Pancreas (tissue), 10 donors: ENCODE measurements around the gene TMEM61. TPM values are rescaled to one million over a fixed set of nuclear protein-coding genes. Genes with fewer than 3 reads are reported as not detected.
A peak's percentile ranks its signal among the peaks of the same experiment; 100 is the strongest.

ENCODE experiments used
- ATAC-seq, 4 donors: fragments of 200-7000 bp; cut with Tn5 transposase; one replicate each; pipeline versions ENCODE4 v1.8.0 to v1.9.1; 2020; ENCODE audit warnings: mild to moderate bottlenecking in 4 of 4, moderate library complexity in 4 of 4
- DNase-seq, 6 donors: peaks; one replicate each; pipeline ENCODE4 v3.0.0-alpha.2; 2020
- FAIRE-seq: peaks from 2 replicates; lab custom pipeline; 2012; peaks lifted over from hg19 to GRCh38; lab: Jason Lieb, UNC
- H3K27ac ChIP-seq, 4 donors: fragments of 200-600 bp; sonication (generic); 1 replicate in 3 of 4; 2 replicates in 1 of 4; pipeline versions ENCODE4 v1.5.0 to v1.8.0; 2020
- H3K27me3 ChIP-seq, 4 donors: fragments of 200-600 bp; one replicate each; pipeline ENCODE4 v1.8.0; 2021
- H3K36me3 ChIP-seq, 3 donors: fragments of 200-600 bp; sonication (generic) in 1 of 3; one replicate each; pipeline versions ENCODE4 v1.5.0 to v1.8.0; 2020 to 2021
- H3K4me1 ChIP-seq, 3 donors: fragments of 200-600 bp; one replicate each; pipeline ENCODE4 v1.8.0; 2021
- H3K4me3 ChIP-seq, 4 donors: fragments of 200-600 bp; sonication (generic) in 2 of 4; one replicate each; pipeline versions ENCODE4 v1.5.0 to v1.8.0; 2020 to 2021
- H3K9me3 ChIP-seq, 4 donors: fragments of 200-600 bp; one replicate each; pipeline ENCODE4 v1.8.0; 2021
- WGBS, 2 donors: extraction: QIAGEN DNeasy Blood & Tissue Kit; methylation state at CpG; one replicate each; pipeline ENCODE4 v1.1.7; 2013; 5-methylcytosine and 5-hydroxymethylcytosine counted together
- intact Hi-C, 3 donors: fragments of 100-400 bp; cut with DNase I; formaldehyde crosslinking; loops; one replicate each; pipeline versions ENCODE4 v1.11.1 to v1.14.2; 2022
- polyA plus RNA-seq, 2 donors: library from polyadenylated mRNA; stranded (reverse); fragments of 200-250 nt; gene quantifications; one replicate each; pipeline ENCODE4 v1.2.3, GENCODE V29; 2013
- total RNA-seq, 6 donors: library from RNA; stranded (reverse); fragmentation: NEBNext Ultra II Directional in 4 of 6; extraction: Animal tissue kit (Norgen Biotek cat#: 25700) in 4 of 6; gene quantifications; one replicate each; pipeline versions ENCODE4 v1.2.1 to v1.2.4, GENCODE V29; 2021 to 2023
- TF ChIP-seq, protein P1 (sequence below), 4 donors: fragments of 200-600 bp; sonication (generic) in 3 of 4; IDR thresholded peaks; one replicate each; pipeline versions ENCODE4 v1.5.0 to v1.8.0; 2021; ENCODE audit warnings: antibody characterized with exemption in 4 of 4
- donor health status: healthy with polysubstance abuse.
- donor health status: DM: no; HTN: no; CAD: no; lungs with moderate emphysema.
- donor health status: DM: no; HTN: no; CAD: no.
- donor health status: control.
- donor health status: control.
- donor health status: Bipolar disorder and iron deficiency.
- donor health status: DM: yes; HTN: yes; CAD: no.
- donor health status: DM: no; HTN: no; CAD: no.
- donor health status: DM: no; HTN: no; CAD: no.
- donor health status: DM: yes; HTN: yes; CAD: no.

The TMEM61 gene
- total and polyA plus RNA-seq, 8 donors = 1.1 to 15.6 (median 1.7) TPM

DNA sequence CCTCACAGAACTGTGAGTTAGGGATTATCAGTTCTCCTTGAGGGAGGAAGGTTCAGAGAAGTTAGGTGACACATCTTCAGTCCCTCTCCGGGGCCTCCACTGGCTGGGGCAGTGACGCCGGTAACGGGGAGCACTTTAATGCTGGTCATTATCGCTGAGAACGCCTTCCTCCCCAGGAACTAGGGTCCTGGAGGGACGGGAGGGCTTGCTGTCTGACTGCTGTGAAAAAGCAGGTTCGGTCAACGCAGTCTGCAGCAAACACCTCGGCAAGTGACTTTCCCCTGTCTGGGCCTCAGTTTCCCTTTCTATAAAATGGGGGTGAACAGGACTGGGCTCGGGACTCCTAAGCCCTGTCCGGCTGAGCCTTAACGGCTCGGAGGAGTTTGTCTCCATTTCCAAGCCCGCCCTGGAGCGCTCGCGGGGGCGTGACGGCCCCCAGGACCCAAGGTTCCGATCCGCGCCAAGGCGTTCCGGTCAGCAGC, 341 bp upstream of the TMEM61 start:
- peak overlapping the region; percentile 31 to 72 (median 50) for H3K4me3 ChIP-seq
- intact Hi-C loops = no loop called here
- no peaks in the 10 kb centered on the region for H3K27me3 ChIP-seq
- DNase-seq (peak in 1 of 6 donors; percentile 26), FAIRE-seq (no peak), ATAC-seq (no peak)
- TF ChIP-seq, protein P1, sequence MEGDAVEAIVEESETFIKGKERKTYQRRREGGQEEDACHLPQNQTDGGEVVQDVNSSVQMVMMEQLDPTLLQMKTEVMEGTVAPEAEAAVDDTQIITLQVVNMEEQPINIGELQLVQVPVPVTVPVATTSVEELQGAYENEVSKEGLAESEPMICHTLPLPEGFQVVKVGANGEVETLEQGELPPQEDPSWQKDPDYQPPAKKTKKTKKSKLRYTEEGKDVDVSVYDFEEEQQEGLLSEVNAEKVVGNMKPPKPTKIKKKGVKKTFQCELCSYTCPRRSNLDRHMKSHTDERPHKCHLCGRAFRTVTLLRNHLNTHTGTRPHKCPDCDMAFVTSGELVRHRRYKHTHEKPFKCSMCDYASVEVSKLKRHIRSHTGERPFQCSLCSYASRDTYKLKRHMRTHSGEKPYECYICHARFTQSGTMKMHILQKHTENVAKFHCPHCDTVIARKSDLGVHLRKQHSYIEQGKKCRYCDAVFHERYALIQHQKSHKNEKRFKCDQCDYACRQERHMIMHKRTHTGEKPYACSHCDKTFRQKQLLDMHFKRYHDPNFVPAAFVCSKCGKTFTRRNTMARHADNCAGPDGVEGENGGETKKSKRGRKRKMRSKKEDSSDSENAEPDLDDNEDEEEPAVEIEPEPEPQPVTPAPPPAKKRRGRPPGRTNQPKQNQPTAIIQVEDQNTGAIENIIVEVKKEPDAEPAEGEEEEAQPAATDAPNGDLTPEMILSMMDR (IDR thresholded peaks at IDR 0.05) = no peak
- no peaks in the 10 kb centered on the region for H3K9me3 ChIP-seq
- no peaks in the 10 kb centered on the region for H3K36me3 ChIP-seq
- no peaks in the 10 kb centered on the region for H3K4me1 ChIP-seq
- peak overlapping the region in 1 of 4 donors; percentile 10 for H3K27ac ChIP-seq
- WGBS, 2 donors = 10 to 12% methylated on average over 25 of the region's 25 CpGs

GRCh38 chr1:54981466-54981865, 1.0 kb downstream of the TMEM61 start:
- Histone ChIP-seq H3K27ac (no peak overlapping the region), H3K4me1 (no peaks in the 10 kb centered on the region), H3K4me3 (peak overlapping the region in 1 of 4 donors; percentile 63), H3K9me3 (no peaks in the 10 kb centered on the region), H3K36me3 (no peaks in the 10 kb centered on the region), H3K27me3 (no peaks in the 10 kb centered on the region)
- no peak for ATAC-seq
- DNase-seq = peak in 1 of 6 donors; percentile 13
- intact Hi-C loops = no loop called here
- WGBS, 2 donors = 88 to 89% methylated on average over 8 of the region's 8 CpGs
- TF ChIP-seq, protein P1 (IDR thresholded peaks at IDR 0.05) = no peak
- no peak for FAIRE-seq

- peak in 1 of 4 donors; percentile 7 for ATAC-seq
These were observed 2.3 kb downstream of the TMEM61 start for GRCh38 chr1:54982739-54983138.

DNA sequence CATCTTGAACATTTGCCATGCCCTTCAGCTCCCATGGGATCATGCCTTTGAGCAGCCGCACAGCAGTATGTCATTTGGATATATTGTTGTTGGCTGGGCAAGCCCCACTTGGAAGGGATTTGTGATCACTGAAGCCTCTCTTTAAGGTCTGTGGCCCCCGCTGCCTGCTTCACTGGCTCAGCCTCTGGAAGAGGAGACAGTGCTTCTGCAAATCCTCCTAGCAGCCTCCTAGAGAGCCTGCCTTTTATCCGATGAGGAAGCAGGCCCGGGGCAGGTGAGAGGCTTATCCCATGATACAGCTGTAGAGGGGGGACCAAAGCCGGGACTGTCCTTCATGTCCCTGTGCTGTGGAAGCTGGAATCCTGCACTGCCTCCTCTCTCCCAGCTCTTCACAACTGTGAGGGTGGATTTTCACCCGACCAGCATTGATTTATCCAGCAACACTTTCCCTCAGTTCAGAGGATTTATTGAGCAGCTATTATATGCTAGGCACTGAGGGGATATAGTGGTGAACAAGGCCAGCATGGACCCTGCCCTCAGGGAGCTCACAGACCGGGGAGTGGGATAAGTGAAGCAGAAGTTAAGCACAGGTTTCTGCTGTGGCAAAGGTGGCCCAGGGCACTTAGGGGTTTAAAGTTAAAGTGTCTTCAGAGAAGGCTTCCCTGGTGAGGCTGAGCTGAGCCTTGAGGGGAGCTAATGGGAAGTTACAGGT, 3.9 kb downstream of the TMEM61 start:
- ATAC-seq (no peak), FAIRE-seq (no peak), DNase-seq (peak in 2 of 6 donors; percentile 19 to 23)
- WGBS, 2 donors = 71 to 72% methylated on average over 7 of the region's 7 CpGs
- no peaks in the 10 kb centered on the region for H3K4me1 ChIP-seq
- no peak overlapping the region for H3K4me3 ChIP-seq
- no peak overlapping the region for H3K27ac ChIP-seq
- intact Hi-C loops = no loop called here
- no peaks in the 10 kb centered on the region for H3K27me3 ChIP-seq
- TF ChIP-seq, protein P1 (IDR thresholded peaks at IDR 0.05) = no peak
- no peaks in the 10 kb centered on the region for H3K9me3 ChIP-seq
- no peaks in the 10 kb centered on the region for H3K36me3 ChIP-seq

More at GRCh38 chr1:54982739-54983138, 2.3 kb downstream of the TMEM61 start:
- no peak for FAIRE-seq
- Histone ChIP-seq H3K4me1 (no peaks in the 10 kb centered on the region), H3K27me3 (no peaks in the 10 kb centered on the region), H3K27ac (no peak overlapping the region), H3K9me3 (no peaks in the 10 kb centered on the region), H3K4me3 (no peak overlapping the region), H3K36me3 (no peaks in the 10 kb centered on the region)
- intact Hi-C loops = no loop called here
- DNase-seq = peak in 2 of 6 donors; percentile 31 to 44
- TF ChIP-seq, protein P1 (IDR thresholded peaks at IDR 0.05) = peak in 1 of 4 donors; percentile 6

- intact Hi-C loops = no loop called here
- Histone ChIP-seq H3K4me3 (no peak overlapping the region), H3K9me3 (no peaks in the 10 kb centered on the region), H3K27me3 (no peaks in the 10 kb centered on the region), H3K27ac (no peak overlapping the region), H3K36me3 (no peaks in the 10 kb centered on the region), H3K4me1 (no peaks in the 10 kb centered on the region)
- 84 to 90% methylated on average over 5 of the region's 5 CpGs for WGBS, 2 donors
- FAIRE-seq (no peak), ATAC-seq (no peak), DNase-seq (peak in 1 of 6 donors; percentile 11)
- TF ChIP-seq, protein P1 (IDR thresholded peaks at IDR 0.05) = no peak
These were observed 5.1 kb downstream of the TMEM61 start for GRCh38 chr1:54985556-54985955.
